Epithelial cell of proximal tubule (primary cell): ENCODE measurements around the gene NBEA. TPM values are rescaled to one million over a fixed set of nuclear protein-coding genes. Genes with fewer than 3 reads are reported as not detected.

Experiments
- DNase-seq: peaks from one replicate; pipeline ENCODE4 v3.0.0-alpha.2; 2011; ENCODE audit warnings: low read depth
- H3K4me3 ChIP-seq: 2 replicates; pipeline ENCODE4 v1.5.1; 2011; ENCODE audit warnings: low read depth, mild to moderate bottlenecking, low read length
- CTCF ChIP-seq: conservative IDR thresholded peaks from 2 replicates; pipeline ENCODE4 v1.5.1; 2012; ENCODE audit warnings: low read depth, mild to moderate bottlenecking, low read length
- total RNA-seq: library from RNA; depleted of rRNA; stranded (reverse); fragments of >200 nt; gene quantifications from 2 replicates; pipeline ENCODE4 v1.2.3, GENCODE V29; 2015

The NBEA gene
- total RNA-seq, 1 donor from 2014 or later: 2.7 TPM

DNA sequence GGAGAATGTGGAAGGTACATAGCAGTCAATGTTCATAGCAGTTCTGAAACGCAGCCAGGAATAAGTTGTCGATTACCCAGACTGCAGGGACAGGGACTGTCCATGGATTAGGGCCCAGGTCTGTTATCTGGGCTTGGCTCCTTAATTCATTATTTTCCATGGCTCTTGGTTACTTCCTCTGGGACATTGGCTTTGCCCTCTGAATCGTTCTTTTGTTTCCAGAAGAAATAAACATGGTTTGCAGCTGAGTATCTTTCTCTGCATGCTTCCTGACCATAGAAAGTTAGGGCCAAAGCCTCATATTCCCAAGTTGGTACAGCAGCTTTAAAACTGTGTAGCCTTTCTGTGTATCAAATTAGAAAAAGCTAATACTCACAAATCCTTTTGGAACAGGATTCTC lies 656.2 kb downstream of the NBEA start:
- DNase-seq: no peak
- TF ChIP-seq CTCF: no peak

GRCh38 chr13:35598790-35599369 lies 656.8 kb downstream of the NBEA start:
- H3K4me3 ChIP-seq: no peak overlapping the region
- DNase-seq: no peak

More for the DNA sequence above, 656.2 kb downstream of the NBEA start:
- no peak overlapping the region for H3K4me3 ChIP-seq

GRCh38 chr13:35599384-35599783 lies 657.3 kb downstream of the NBEA start:
- DNase-seq: no peak
- no peak overlapping the region for H3K4me3 ChIP-seq
- TF ChIP-seq CTCF: no peak

More at GRCh38 chr13:35598790-35599369, 656.8 kb downstream of the NBEA start:
- no peak for TF ChIP-seq CTCF

GRCh38 chr13:35600137-35600536 lies 658.1 kb downstream of the NBEA start:
- no peak for DNase-seq
- no peak overlapping the region for H3K4me3 ChIP-seq
- TF ChIP-seq CTCF: no peak

- DNase-seq: no peak
- no peak for TF ChIP-seq CTCF
These were observed 661.7 kb downstream of the NBEA start for GRCh38 chr13:35603593-35604285.

GRCh38 chr13:35614666-35615065 lies 672.6 kb downstream of the NBEA start:
- no peak overlapping the region for H3K4me3 ChIP-seq
- no peak for DNase-seq
- no peak for TF ChIP-seq CTCF

More at GRCh38 chr13:35603593-35604285, 661.7 kb downstream of the NBEA start:
- H3K4me3 ChIP-seq: no peak overlapping the region

DNA sequence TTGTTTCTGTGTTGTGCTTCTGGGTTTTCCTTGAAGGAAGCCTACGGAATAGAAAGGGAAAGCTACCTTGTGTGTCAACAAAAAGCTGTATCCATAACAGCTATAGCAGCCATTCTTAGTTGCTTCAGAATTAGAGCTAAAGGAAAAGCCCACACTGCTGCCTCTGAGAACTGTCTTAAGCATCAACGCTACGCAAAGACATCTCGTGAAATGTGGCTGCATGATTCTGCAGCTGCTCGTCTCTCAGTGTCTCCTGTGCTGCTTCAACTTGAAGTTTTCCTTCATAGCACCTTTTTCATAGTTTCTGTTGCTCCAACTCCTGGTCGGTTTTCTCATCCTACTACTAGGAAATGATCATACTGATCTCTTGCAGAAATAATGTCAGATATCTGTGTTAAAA lies 675.4 kb downstream of the NBEA start:
- no peak overlapping the region for H3K4me3 ChIP-seq
- TF ChIP-seq CTCF: no peak
- no peak for DNase-seq
